GM23248 (cell line): Measurements from ENCODE around the gene ANO10. TPM values are rescaled to one million over a fixed set of nuclear protein-coding genes. Genes with fewer than 3 reads are reported as not detected.
A peak's percentile ranks its signal among the peaks of the same experiment; 100 is the strongest.

Experiments
- DNase-seq: peaks from one replicate; pipeline ENCODE4 v3.0.0-alpha.2; 2015
- H2AFZ ChIP-seq: fragments of 200-600 bp; sonication (generic); 2 replicates; pipeline ENCODE4 v1.6.1; 2016; ENCODE audit warnings: antibody characterized with exemption
- H3F3A ChIP-seq: fragments of 200-600 bp; sonication (generic); 2 replicates; pipeline ENCODE4 v1.6.1; 2016; ENCODE audit warnings: mild to moderate bottlenecking, antibody characterized with exemption, mixed run types; ENCODE audit not compliant: insufficient read depth
- H3K27ac ChIP-seq: fragments of 200-600 bp; sonication (generic); 2 replicates; pipeline ENCODE4 v1.5.1; 2016; ENCODE audit warnings: mild to moderate bottlenecking
- H3K27me3 ChIP-seq: fragments of 200-600 bp; sonication (generic); replicated peaks from 2 replicates; pipeline ENCODE4 v1.6.1; 2016; ENCODE audit warnings: mild to moderate bottlenecking; ENCODE audit not compliant: insufficient read depth
- H3K36me3 ChIP-seq: fragments of 200-600 bp; sonication (generic); 2 replicates; pipeline ENCODE4 v1.6.1; 2016; ENCODE audit warnings: low read depth, mild to moderate bottlenecking
- H3K4me1 ChIP-seq: fragments of 200-600 bp; sonication (generic); 2 replicates; pipeline ENCODE4 v1.6.1; 2016; ENCODE audit warnings: mild to moderate bottlenecking; ENCODE audit not compliant: insufficient read depth
- H3K4me2 ChIP-seq: fragments of 200-600 bp; sonication (generic); one replicate; pipeline ENCODE4 v1.6.1; 2016; ENCODE audit warnings: mild to moderate bottlenecking; ENCODE audit not compliant: unreplicated experiment
- H3K4me3 ChIP-seq: fragments of 200-600 bp; sonication (generic); 2 replicates; pipeline ENCODE4 v1.5.1; 2016; ENCODE audit warnings: mild to moderate bottlenecking
- H3K79me2 ChIP-seq: fragments of 200-600 bp; sonication (generic); 2 replicates; pipeline ENCODE4 v1.6.1; 2016; ENCODE audit warnings: mild to moderate bottlenecking; ENCODE audit not compliant: insufficient read depth
- H3K9ac ChIP-seq: fragments of 200-600 bp; sonication (generic); 2 replicates; pipeline ENCODE4 v1.6.1; 2016; ENCODE audit warnings: mild to moderate bottlenecking
- H3K9me2 ChIP-seq: fragments of 200-600 bp; sonication (generic); 2 replicates; pipeline ENCODE4 v1.6.1; 2016; ENCODE audit warnings: mixed run types, mild to moderate bottlenecking, moderate library complexity; ENCODE audit not compliant: insufficient read depth
- H3K9me3 ChIP-seq: fragments of 200-600 bp; sonication (generic); one replicate; pipeline ENCODE4 v1.6.1; 2017; ENCODE audit warnings: low read depth
- H4K20me1 ChIP-seq: fragments of 200-600 bp; sonication (generic); 2 replicates; pipeline ENCODE4 v1.6.0; 2016; ENCODE audit not compliant: insufficient read depth
- EZH2 ChIP-seq: fragments of 200-600 bp; sonication (generic); IDR thresholded peaks from 2 replicates; pipeline ENCODE4 v1.6.1; 2018; ENCODE audit warnings: antibody characterized with exemption, mild to moderate bottlenecking; ENCODE audit not compliant: insufficient read depth, poor library complexity, severe bottlenecking
- EZH2phosphoT487 ChIP-seq: fragments of 200-600 bp; sonication (generic); IDR thresholded peaks from 2 replicates; pipeline ENCODE4 v1.6.1; 2018; ENCODE audit warnings: antibody characterized with exemption, moderate library complexity, mild to moderate bottlenecking, low read depth; ENCODE audit not compliant: insufficient read depth
- WGBS, 2 experiments: methylation state at CpG; one replicate each; pipeline ENCODE4 v1.1.6; 2015 to 2017; ENCODE audit warnings: low lambda C conversion rate in 2 of 2, low coverage in 1 of 2; ENCODE audit errors: missing lambda C conversion rate in 2 of 2; 5-methylcytosine and 5-hydroxymethylcytosine counted together
- in situ Hi-C: fragments of 300-500 bp; cut with MboI; formaldehyde crosslinking; loops from 2 replicates; pipeline ENCODE4 v1.15.0; 2020
- polyA plus RNA-seq: library from polyadenylated mRNA; unstranded; fragments of >200 nt; fragmentation: Nextera tagmentation; extraction: Ambion mirVana; gene quantifications from 2 replicates; pipeline ENCODE4 v1.2.1, GENCODE V29; 2016
- total RNA-seq: library from RNA; depleted of rRNA; stranded (reverse); fragments of >200 nt; shearing (Covaris generic); gene quantifications from 2 replicates; pipeline ENCODE4 v1.2.3, GENCODE V29; 2014

The ANO10 gene
- total and polyA plus RNA-seq, 2 experiments from 2014 or later: 51.1 to 73.2 TPM

- Histone ChIP-seq H3K36me3 (no peaks in the 10 kb centered on the region), H3K4me1 (peaks cover 15% of the 10 kb centered on the region), H3K9me3 (no peaks in the 10 kb centered on the region), H3K4me3 (no peak overlapping the region), H3K27ac (no peak overlapping the region), H2AFZ (no peak overlapping the region), H3K4me2 (no peak overlapping the region), H3K79me2 (no peaks in the 10 kb centered on the region), H3F3A (peaks cover 25% of the 10 kb centered on the region), H4K20me1 (no peaks in the 10 kb centered on the region), H3K9ac (no peak overlapping the region), H3K27me3 (no peaks in the 10 kb centered on the region), H3K9me2 (no peaks in the 10 kb centered on the region)
- no peak for DNase-seq
- 96% methylated on average over 9 of the region's 9 CpGs for WGBS, 2 experiments
- TF ChIP-seq EZH2phosphoT487 (no peak), EZH2 (no peak)
- in situ Hi-C loops: loop anchor here (25.0 kb wide), 1 partner anchor 554 kb away; no protein-coding TSS in a partner anchor
These were observed 105.7 kb downstream of the ANO10 start for GRCh38 chr3:43515970-43516635.

- Histone ChIP-seq H3K27ac (no peak overlapping the region), H2AFZ (no peak overlapping the region), H3K4me3 (no peak overlapping the region), H3K27me3 (no peaks in the 10 kb centered on the region), H3F3A (peaks cover 25% of the 10 kb centered on the region), H3K9ac (no peak overlapping the region), H3K4me1 (peaks cover 15% of the 10 kb centered on the region), H4K20me1 (no peaks in the 10 kb centered on the region), H3K36me3 (no peaks in the 10 kb centered on the region), H3K79me2 (no peaks in the 10 kb centered on the region), H3K9me3 (no peaks in the 10 kb centered on the region), H3K9me2 (no peaks in the 10 kb centered on the region), H3K4me2 (no peak overlapping the region)
- DNase-seq: no peak
- WGBS, 2 experiments: 92 to 98% methylated on average over 2 of the region's 2 CpGs
- no peak for TF ChIP-seq EZH2phosphoT487
- TF ChIP-seq EZH2: no peak
- in situ Hi-C loops: loop anchor here (25.0 kb wide), 1 partner anchor 553 kb away; no protein-coding TSS in a partner anchor
These were observed 106.4 kb downstream of the ANO10 start for GRCh38 chr3:43515208-43515917.

GRCh38 chr3:43512754-43513404 lies 108.9 kb downstream of the ANO10 start:
- Histone ChIP-seq H3K9me3 (no peaks in the 10 kb centered on the region), H4K20me1 (no peaks in the 10 kb centered on the region), H3K79me2 (no peaks in the 10 kb centered on the region), H2AFZ (peak overlapping the region; percentile 29), H3K27ac (peak overlapping the region; percentile 82), H3K9me2 (no peaks in the 10 kb centered on the region), H3F3A (peaks cover 25% of the 10 kb centered on the region), H3K9ac (peak overlapping the region; percentile 44), H3K4me1 (peaks cover 15% of the 10 kb centered on the region), H3K27me3 (no peaks in the 10 kb centered on the region), H3K36me3 (no peaks in the 10 kb centered on the region), H3K4me2 (peak overlapping the region; percentile 27), H3K4me3 (no peak overlapping the region)
- peak; percentile 85 for DNase-seq
- WGBS, 2 experiments: 67 to 70% methylated on average over 5 of the region's 5 CpGs
- in situ Hi-C loops: loop anchor here (25.0 kb wide), 1 partner anchor 551 kb away; no protein-coding TSS in a partner anchor
- no peak for TF ChIP-seq EZH2phosphoT487
- TF ChIP-seq EZH2: no peak

GRCh38 chr3:43506644-43507043 lies 115.2 kb downstream of the ANO10 start:
- Histone ChIP-seq H3K9ac (no peak overlapping the region), H3K36me3 (no peaks in the 10 kb centered on the region), H3K4me1 (peaks cover 9% of the 10 kb centered on the region), H3K27ac (no peak overlapping the region), H3K9me3 (no peaks in the 10 kb centered on the region), H3K79me2 (no peaks in the 10 kb centered on the region), H3F3A (peaks cover 18% of the 10 kb centered on the region), H3K9me2 (no peaks in the 10 kb centered on the region), H3K4me2 (no peak overlapping the region), H3K27me3 (no peaks in the 10 kb centered on the region), H2AFZ (no peak overlapping the region), H4K20me1 (no peaks in the 10 kb centered on the region), H3K4me3 (no peak overlapping the region)
- TF ChIP-seq EZH2phosphoT487 (no peak), EZH2 (no peak)
- WGBS, 2 experiments: 72 to 73% methylated on average over 4 of the region's 4 CpGs
- in situ Hi-C loops: loop anchor here (25.0 kb wide), 1 partner anchor 544 kb away; no protein-coding TSS in a partner anchor
- DNase-seq: no peak
